ENCODE measurements around the gene AP1G1. TPM values are rescaled to one million over a fixed set of nuclear protein-coding genes. Genes with fewer than 3 reads are reported as not detected.
"Not testable (repeated sequence)": the region's sequence is repeated elsewhere in the genome, so short reads cannot be mapped to it uniquely, and the experiment has no call there.

The AP1G1 gene
- total RNA-seq, 6 experiments from 2014 or later: 47.8 to 54.1 (median 52.5) TPM

DNA sequence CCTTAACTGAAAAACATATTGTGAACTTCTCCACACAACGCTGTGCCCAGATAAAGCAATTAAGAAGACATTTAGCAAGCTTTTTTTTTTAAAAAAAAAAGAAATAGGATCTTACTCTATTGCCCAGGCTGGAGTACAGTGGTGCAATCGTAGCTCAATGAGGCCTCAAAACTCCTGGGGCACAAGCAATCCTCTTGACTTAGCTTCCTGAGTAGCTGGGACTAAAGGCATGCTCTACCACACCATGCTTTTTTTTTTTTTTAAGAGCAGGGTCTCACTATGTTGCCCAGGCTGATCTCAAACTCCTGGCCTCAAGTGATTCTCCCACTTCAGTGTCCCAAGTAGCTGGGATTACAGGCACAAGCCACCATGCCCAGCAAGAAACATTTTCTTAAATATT, 20.1 kb downstream of the AP1G1 start:
- Histone ChIP-seq H3K27ac (no peak overlapping the region), H3K36me3 (peaks cover 4 to 23% (median 13%) of the 10 kb centered on the region in 4 donors), H3K9me3 (no peaks in the 10 kb centered on the region), H3K4me1 (peaks cover 0 to 14% (median 9%) of the 10 kb centered on the region in 4 donors), H3K27me3 (no peaks in the 10 kb centered on the region), H3K4me3 (no peak overlapping the region)
- TF ChIP-seq POLR2A (IDR thresholded peaks at IDR 0.05) (no peak), CTCF (IDR thresholded peaks at IDR 0.05) (no peak)
- WGBS (ENCODE audit: insufficient coverage, low coverage, low lambda C conversion rate, missing lambda C conversion rate): 82% methylated on average over 2 of the region's 2 CpGs
- ATAC-seq: no peak
- DNase-seq: no peak
- intact Hi-C loops (cut with DNase I): no loop called here

DNA sequence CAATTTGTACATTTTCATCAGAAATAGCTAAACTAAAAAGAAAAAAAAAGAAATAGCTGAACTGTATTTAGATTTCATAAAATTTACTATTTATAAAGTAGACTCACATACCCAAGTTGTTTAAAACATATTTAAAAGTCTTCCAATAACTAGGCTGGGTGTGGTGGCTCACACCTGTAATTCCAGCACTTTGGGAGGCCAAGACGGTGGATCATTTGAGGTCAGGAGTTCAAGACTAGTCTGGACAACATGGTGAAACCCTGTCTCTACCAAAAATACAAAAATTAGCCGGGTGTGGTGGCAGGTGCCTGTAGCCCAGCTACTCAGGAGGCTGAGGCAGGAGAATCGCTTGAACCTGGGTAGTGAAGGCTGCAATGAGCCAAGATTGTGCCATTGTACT, 23.5 kb downstream of the AP1G1 start:
- DNase-seq; H3K27ac ChIP-seq; H3K27me3 ChIP-seq; intact Hi-C loops (cut with DNase I); ATAC-seq; H3K4me3 ChIP-seq; H3K9me3 ChIP-seq: not testable (repeated sequence)
- peaks cover 0 to 12% (median 0%) of the 10 kb centered on the region in 4 donors for H3K4me1 ChIP-seq
- 100% methylated on average over 1 of the region's 3 CpGs for WGBS (ENCODE audit: insufficient coverage, low coverage, low lambda C conversion rate, missing lambda C conversion rate)
- peaks cover 4 to 27% (median 13%) of the 10 kb centered on the region in 4 donors for H3K36me3 ChIP-seq

GRCh38 chr16:71784093-71784492, 24.5 kb downstream of the AP1G1 start:
- no peak for TF ChIP-seq POLR2A (IDR thresholded peaks at IDR 0.05)
- Histone ChIP-seq H3K9me3 (no peaks in the 10 kb centered on the region), H3K36me3 (peaks cover 4 to 22% (median 12%) of the 10 kb centered on the region in 4 donors), H3K27me3 (no peaks in the 10 kb centered on the region), H3K27ac (no peak overlapping the region), H3K4me1 (peaks cover 0 to 10% (median 0%) of the 10 kb centered on the region in 4 donors), H3K4me3 (no peak overlapping the region)
- DNase-seq: no peak
- WGBS (ENCODE audit: insufficient coverage, low coverage, low lambda C conversion rate, missing lambda C conversion rate): 94% methylated on average over 2 of the region's 2 CpGs
- ATAC-seq: no peak
- intact Hi-C loops (cut with DNase I): no loop called here

- no peak for DNase-seq
- intact Hi-C loops (cut with DNase I): no loop called here
- TF ChIP-seq CTCF (IDR thresholded peaks at IDR 0.05) (no peak), POLR2A (IDR thresholded peaks at IDR 0.05) (no peak)
- H3K9me3 ChIP-seq: no peaks in the 10 kb centered on the region
- no peak overlapping the region for H3K27ac ChIP-seq
- H3K4me1 ChIP-seq: peaks cover 0 to 10% (median 0%) of the 10 kb centered on the region in 4 donors
- peaks cover 0 to 7% (median 1%) of the 10 kb centered on the region in 4 donors for H3K36me3 ChIP-seq
- ATAC-seq: peak in 1 of 4 donors; percentile 75
- no peak overlapping the region for H3K4me3 ChIP-seq
- no peaks in the 10 kb centered on the region for H3K27me3 ChIP-seq
- WGBS (ENCODE audit: insufficient coverage, low coverage, low lambda C conversion rate, missing lambda C conversion rate): 11% methylated on average over 3 of the region's 3 CpGs
These were observed 26.9 kb downstream of the AP1G1 start for GRCh38 chr16:71781741-71782140.

DNA sequence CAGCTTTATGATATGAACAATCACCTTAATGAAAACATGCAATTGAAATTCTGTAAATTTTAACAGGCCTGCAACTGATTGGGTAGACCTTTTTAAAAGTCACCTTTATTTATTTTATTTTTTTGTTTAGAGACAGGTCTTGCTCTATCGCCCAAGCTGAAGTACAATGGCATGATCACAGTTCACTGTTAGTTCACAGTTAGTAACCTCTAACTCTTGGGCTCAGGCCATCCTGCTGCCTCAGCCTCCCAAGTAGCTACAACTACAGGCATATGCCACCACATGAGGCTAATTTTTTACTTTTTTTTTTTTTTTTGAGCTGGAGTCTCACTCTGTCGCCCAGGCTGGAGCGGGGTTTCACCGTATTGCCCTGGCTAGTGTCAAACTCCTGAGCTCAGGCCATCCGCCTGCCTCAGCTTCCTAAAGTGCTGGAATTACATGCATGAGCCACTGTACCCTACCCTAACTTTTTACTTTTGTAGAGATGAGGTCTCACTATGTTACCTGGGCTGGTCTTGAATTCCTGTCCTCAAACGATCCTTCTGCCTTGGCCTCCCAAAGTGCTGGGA, 28.0 kb downstream of the AP1G1 start:
- 84% methylated on average over 6 of the region's 6 CpGs for WGBS (ENCODE audit: insufficient coverage, low coverage, low lambda C conversion rate, missing lambda C conversion rate)
- Histone ChIP-seq H3K4me3 (no peak overlapping the region), H3K36me3 (peaks cover 0 to 7% (median 1%) of the 10 kb centered on the region in 4 donors), H3K4me1 (peaks cover 0 to 10% (median 0%) of the 10 kb centered on the region in 4 donors), H3K27ac (peak overlapping the region in 1 of 3 donors; percentile 14), H3K9me3 (no peaks in the 10 kb centered on the region), H3K27me3 (no peaks in the 10 kb centered on the region)
- intact Hi-C loops (cut with DNase I): no loop called here
- peak; percentile 53 to 90 (median 64) for ATAC-seq
- no peak for DNase-seq
- TF ChIP-seq CTCF (IDR thresholded peaks at IDR 0.05) (no peak), POLR2A (IDR thresholded peaks at IDR 0.05) (no peak)

All from right lobe of liver (tissue), 6 donors.